ENCODE measurements around the gene TPK1. TPM values are rescaled to one million over a fixed set of nuclear protein-coding genes. Genes with fewer than 3 reads are reported as not detected.

Gene TPK1
- total RNA-seq, 3 donors from 2014 or later (not counting 1 experiment from before 2014, with no cell fraction given), result 20.9 to 28.6 (median 25.3) TPM

- H3K27me3 ChIP-seq (ENCODE audit: control insufficient read depth, insufficient read depth, low read length), result no peaks in the 10 kb centered on the region
- Mint-ChIP-seq H3K27me3 (ENCODE audit: low read depth in 2 of 2) (peaks cover 6 to 20% of the 10 kb centered on the region in 2 donors), H3K4me3 (no peak overlapping the region), H3K27ac (no peak overlapping the region), H3K4me1 (no peaks in the 10 kb centered on the region), H3K36me3 (no peaks in the 10 kb centered on the region), H3K9me3 (peaks cover 0 to 2% of the 10 kb centered on the region in 2 donors)
- no peak for ATAC-seq
- H3K9me3 ChIP-seq (ENCODE audit: control insufficient read depth, insufficient read depth, low read length), result peaks cover 3% of the 10 kb centered on the region
- TF ChIP-seq, protein P1, sequence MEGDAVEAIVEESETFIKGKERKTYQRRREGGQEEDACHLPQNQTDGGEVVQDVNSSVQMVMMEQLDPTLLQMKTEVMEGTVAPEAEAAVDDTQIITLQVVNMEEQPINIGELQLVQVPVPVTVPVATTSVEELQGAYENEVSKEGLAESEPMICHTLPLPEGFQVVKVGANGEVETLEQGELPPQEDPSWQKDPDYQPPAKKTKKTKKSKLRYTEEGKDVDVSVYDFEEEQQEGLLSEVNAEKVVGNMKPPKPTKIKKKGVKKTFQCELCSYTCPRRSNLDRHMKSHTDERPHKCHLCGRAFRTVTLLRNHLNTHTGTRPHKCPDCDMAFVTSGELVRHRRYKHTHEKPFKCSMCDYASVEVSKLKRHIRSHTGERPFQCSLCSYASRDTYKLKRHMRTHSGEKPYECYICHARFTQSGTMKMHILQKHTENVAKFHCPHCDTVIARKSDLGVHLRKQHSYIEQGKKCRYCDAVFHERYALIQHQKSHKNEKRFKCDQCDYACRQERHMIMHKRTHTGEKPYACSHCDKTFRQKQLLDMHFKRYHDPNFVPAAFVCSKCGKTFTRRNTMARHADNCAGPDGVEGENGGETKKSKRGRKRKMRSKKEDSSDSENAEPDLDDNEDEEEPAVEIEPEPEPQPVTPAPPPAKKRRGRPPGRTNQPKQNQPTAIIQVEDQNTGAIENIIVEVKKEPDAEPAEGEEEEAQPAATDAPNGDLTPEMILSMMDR (IDR thresholded peaks at IDR 0.05), result no peak
- no peak for DNase-seq
- H3K36me3 ChIP-seq (ENCODE audit: control insufficient read depth, insufficient read depth, low read length), result no peaks in the 10 kb centered on the region
- H3K4me1 ChIP-seq (ENCODE audit: control insufficient read depth, insufficient read depth, low read length), result no peaks in the 10 kb centered on the region
- intact Hi-C loops (cut with micrococcal nuclease), result no loop called here
- no peak overlapping the region for H3K4me3 ChIP-seq (ENCODE audit: low read length)
- H3K27ac ChIP-seq (ENCODE audit: low read length), result no peak overlapping the region
These were observed 420.0 kb downstream of the TPK1 start for GRCh38 chr7:144415858-144416257.

GRCh38 chr7:144414815-144415214 lies 421.0 kb downstream of the TPK1 start:
- WGBS (ENCODE audit: insufficient coverage), result 65% methylated on average over 3 of the region's 3 CpGs
- no peaks in the 10 kb centered on the region for H3K4me1 Mint-ChIP-seq
- no peak overlapping the region for H3K4me3 Mint-ChIP-seq
- TF ChIP-seq, protein P1 (IDR thresholded peaks at IDR 0.05), result no peak
- H3K9me3 Mint-ChIP-seq, result peaks cover 0 to 2% of the 10 kb centered on the region in 2 donors
- H3K27ac ChIP-seq (ENCODE audit: low read length), result no peak overlapping the region
- DNase-seq (no peak), ATAC-seq (no peak)
- H3K36me3 ChIP-seq (ENCODE audit: control insufficient read depth, insufficient read depth, low read length), result no peaks in the 10 kb centered on the region
- no peaks in the 10 kb centered on the region for H3K36me3 Mint-ChIP-seq
- H3K27me3 Mint-ChIP-seq (ENCODE audit: low read depth in 2 of 2), result peaks cover 6 to 24% of the 10 kb centered on the region in 2 donors
- H3K9me3 ChIP-seq (ENCODE audit: control insufficient read depth, insufficient read depth, low read length), result peaks cover 3% of the 10 kb centered on the region
- H3K27ac Mint-ChIP-seq, result no peak overlapping the region
- H3K4me1 ChIP-seq (ENCODE audit: control insufficient read depth, insufficient read depth, low read length), result no peaks in the 10 kb centered on the region
- intact Hi-C loops (cut with micrococcal nuclease), result no loop called here
- H3K27me3 ChIP-seq (ENCODE audit: control insufficient read depth, insufficient read depth, low read length), result no peaks in the 10 kb centered on the region
- H3K4me3 ChIP-seq (ENCODE audit: low read length), result no peak overlapping the region

- no peak overlapping the region for H3K4me3 Mint-ChIP-seq
- TF ChIP-seq, protein P1 (IDR thresholded peaks at IDR 0.05), result no peak
- WGBS (ENCODE audit: insufficient coverage), result 31% methylated on average over 4 of the region's 4 CpGs
- Histone ChIP-seq H3K4me3 (ENCODE audit: low read length) (no peak overlapping the region), H3K27ac (ENCODE audit: low read length) (no peak overlapping the region), H3K36me3 (ENCODE audit: control insufficient read depth, insufficient read depth, low read length) (no peaks in the 10 kb centered on the region), H3K9me3 (ENCODE audit: control insufficient read depth, insufficient read depth, low read length) (no peaks in the 10 kb centered on the region), H3K27me3 (ENCODE audit: control insufficient read depth, insufficient read depth, low read length) (no peaks in the 10 kb centered on the region), H3K4me1 (ENCODE audit: control insufficient read depth, insufficient read depth, low read length) (no peaks in the 10 kb centered on the region)
- intact Hi-C loops (cut with micrococcal nuclease), result no loop called here
- H3K27me3 Mint-ChIP-seq (ENCODE audit: low read depth in 2 of 2), result peaks cover 14 to 39% of the 10 kb centered on the region in 2 donors
- H3K27ac Mint-ChIP-seq, result no peak overlapping the region
- H3K4me1 Mint-ChIP-seq, result no peaks in the 10 kb centered on the region
- no peaks in the 10 kb centered on the region for H3K36me3 Mint-ChIP-seq
- peaks cover 0 to 2% of the 10 kb centered on the region in 2 donors for H3K9me3 Mint-ChIP-seq
- DNase-seq (no peak), ATAC-seq (no peak)
These were observed 425.4 kb downstream of the TPK1 start for GRCh38 chr7:144410441-144410840.

DNA sequence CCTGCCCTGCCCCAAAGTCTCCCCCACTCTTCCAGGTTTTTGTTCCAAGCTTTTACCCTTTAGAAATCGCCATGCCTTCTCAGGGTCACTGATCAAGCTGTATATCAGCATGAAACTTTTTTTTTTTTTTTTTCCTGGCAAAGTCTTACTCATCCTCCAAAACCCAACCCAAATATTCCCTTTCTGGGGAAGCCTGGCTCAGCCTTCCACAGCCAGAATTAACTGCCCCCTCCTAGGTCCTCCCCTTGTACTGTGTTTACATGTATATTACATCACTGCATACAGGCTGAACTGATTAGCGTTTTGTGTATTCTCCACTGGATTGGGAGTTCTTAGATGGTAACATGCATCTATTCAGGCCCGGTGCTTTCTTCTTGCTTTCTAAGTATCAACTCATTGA lies 427.7 kb downstream of the TPK1 start:
- H3K27ac Mint-ChIP-seq, result no peak overlapping the region
- intact Hi-C loops (cut with micrococcal nuclease), result no loop called here
- H3K36me3 Mint-ChIP-seq, result no peaks in the 10 kb centered on the region
- no peaks in the 10 kb centered on the region for H3K9me3 ChIP-seq (ENCODE audit: control insufficient read depth, insufficient read depth, low read length)
- H3K27me3 ChIP-seq (ENCODE audit: control insufficient read depth, insufficient read depth, low read length), result no peaks in the 10 kb centered on the region
- H3K4me3 ChIP-seq (ENCODE audit: low read length), result no peak overlapping the region
- no peaks in the 10 kb centered on the region for H3K4me1 Mint-ChIP-seq
- H3K27ac ChIP-seq (ENCODE audit: low read length), result no peak overlapping the region
- peaks cover 8 to 21% of the 10 kb centered on the region in 2 donors for H3K27me3 Mint-ChIP-seq (ENCODE audit: low read depth in 2 of 2)
- TF ChIP-seq, protein P1 (IDR thresholded peaks at IDR 0.05), result no peak
- H3K36me3 ChIP-seq (ENCODE audit: control insufficient read depth, insufficient read depth, low read length), result no peaks in the 10 kb centered on the region
- 95% methylated on average over 1 of the region's 3 CpGs for WGBS (ENCODE audit: insufficient coverage)
- ATAC-seq (no peak), DNase-seq (no peak)
- H3K4me1 ChIP-seq (ENCODE audit: control insufficient read depth, insufficient read depth, low read length), result peaks cover 8% of the 10 kb centered on the region
- H3K9me3 Mint-ChIP-seq, result no peaks in the 10 kb centered on the region
- H3K4me3 Mint-ChIP-seq, result no peak overlapping the region
